Hepatic stellate cell (primary cell): Measurements from ENCODE around the gene ARHGAP12.
"Not testable (repeated sequence)": the region's sequence is repeated elsewhere in the genome, so short reads cannot be mapped to it uniquely, and the experiment has no call there.

ENCODE experiments used
- DNase-seq: peaks from one replicate; pipeline ENCODE4 v3.0.0; 2011; ENCODE audit warnings: low spot score

The ARHGAP12 gene, protein sequence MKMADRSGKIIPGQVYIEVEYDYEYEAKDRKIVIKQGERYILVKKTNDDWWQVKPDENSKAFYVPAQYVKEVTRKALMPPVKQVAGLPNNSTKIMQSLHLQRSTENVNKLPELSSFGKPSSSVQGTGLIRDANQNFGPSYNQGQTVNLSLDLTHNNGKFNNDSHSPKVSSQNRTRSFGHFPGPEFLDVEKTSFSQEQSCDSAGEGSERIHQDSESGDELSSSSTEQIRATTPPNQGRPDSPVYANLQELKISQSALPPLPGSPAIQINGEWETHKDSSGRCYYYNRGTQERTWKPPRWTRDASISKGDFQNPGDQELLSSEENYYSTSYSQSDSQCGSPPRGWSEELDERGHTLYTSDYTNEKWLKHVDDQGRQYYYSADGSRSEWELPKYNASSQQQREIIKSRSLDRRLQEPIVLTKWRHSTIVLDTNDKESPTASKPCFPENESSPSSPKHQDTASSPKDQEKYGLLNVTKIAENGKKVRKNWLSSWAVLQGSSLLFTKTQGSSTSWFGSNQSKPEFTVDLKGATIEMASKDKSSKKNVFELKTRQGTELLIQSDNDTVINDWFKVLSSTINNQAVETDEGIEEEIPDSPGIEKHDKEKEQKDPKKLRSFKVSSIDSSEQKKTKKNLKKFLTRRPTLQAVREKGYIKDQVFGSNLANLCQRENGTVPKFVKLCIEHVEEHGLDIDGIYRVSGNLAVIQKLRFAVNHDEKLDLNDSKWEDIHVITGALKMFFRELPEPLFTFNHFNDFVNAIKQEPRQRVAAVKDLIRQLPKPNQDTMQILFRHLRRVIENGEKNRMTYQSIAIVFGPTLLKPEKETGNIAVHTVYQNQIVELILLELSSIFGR

DNA sequence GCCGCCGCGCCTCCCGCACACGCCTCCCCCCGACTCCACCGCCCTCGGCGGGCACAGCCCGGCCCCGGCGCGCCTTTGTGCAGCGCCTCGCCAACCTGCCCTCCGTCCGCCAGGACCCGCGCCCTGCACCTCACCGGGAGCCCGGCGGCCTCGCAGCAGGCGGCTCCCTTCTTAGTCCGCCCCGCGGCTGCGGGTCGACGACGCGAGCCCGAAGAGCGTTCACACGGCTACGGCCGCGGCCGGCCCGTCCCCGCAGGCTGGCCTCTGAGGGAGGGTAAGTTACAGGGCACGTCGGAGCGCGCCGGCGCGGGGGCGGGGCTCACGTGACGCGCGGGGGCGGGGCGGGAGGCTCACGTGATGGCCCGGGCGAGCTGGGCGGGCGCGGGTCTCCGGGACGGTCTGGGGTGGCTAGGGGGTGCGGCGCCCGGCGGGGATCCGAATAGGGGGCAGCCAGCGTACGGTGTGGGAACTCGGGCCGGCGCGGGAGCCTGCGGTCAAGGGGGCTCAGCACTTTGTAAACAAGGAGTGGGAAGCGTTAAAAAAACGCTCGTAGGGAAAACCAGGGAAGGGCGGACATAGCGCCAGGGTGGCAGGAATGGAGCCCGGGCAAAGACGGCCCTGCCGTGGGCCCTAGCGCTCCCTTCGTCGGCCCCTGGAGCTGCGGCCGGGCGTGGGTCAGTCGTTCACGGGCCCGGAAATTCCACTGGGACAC lies at the start of gene ARHGAP12:
Gene ARHGAP12 (minus strand): TSS at position 283 of the 712 bp plus-strand sequence. CDS start 19,976 bp downstream, outside the sequence.
- DNase-seq = peak; percentile 74

DNA sequence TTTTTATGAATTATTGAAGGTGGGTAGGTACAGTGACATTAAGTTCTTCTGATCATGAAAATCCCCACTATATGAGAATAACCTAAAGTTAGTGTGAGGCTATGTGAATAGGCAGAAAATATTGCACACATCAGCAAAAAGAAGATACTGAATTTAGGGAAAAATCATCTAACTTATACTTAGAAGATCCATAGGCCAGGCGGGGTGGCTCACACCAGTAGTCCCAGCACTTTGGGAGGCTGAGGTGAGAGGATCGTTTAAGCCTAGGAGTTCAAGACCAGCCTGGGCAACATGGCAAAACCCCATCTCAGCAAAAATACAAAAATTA lies 49.5 kb upstream of the ARHGAP12 start:
- DNase-seq = no peak

DNA sequence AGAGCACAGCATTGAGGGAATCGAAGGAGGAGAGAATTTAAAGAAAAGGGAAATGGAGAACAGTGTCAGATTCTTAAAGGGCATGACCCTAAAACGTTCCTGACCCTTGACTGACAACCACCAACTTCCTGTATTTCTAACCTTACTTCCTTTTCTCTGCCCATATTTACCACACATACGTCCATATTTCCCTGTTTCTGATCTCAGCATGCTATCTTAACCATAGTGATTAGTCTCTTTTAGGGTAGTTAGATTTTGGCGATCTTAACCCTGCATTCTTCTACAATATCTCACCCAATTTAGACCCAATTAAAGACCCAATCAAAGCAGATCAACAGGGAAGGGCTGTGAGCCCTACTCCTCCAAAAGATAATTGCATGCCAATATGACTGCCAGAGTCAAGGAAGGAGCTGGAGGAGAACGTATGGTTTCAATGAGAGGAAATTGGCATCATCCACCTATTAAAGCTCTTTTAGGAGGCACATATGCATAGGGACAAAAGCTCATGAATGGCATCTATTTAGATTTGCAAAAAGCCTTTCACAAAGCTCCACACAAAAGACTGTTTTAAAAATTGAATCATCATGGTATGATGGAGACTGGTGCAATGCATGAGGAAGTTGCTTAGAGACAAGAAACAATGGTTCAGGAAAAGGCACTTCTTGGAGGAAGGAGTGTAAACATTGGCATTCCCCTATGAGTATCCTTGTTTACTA lies 49.0 kb upstream of the ARHGAP12 start:
- peak; percentile 23 for DNase-seq

DNA sequence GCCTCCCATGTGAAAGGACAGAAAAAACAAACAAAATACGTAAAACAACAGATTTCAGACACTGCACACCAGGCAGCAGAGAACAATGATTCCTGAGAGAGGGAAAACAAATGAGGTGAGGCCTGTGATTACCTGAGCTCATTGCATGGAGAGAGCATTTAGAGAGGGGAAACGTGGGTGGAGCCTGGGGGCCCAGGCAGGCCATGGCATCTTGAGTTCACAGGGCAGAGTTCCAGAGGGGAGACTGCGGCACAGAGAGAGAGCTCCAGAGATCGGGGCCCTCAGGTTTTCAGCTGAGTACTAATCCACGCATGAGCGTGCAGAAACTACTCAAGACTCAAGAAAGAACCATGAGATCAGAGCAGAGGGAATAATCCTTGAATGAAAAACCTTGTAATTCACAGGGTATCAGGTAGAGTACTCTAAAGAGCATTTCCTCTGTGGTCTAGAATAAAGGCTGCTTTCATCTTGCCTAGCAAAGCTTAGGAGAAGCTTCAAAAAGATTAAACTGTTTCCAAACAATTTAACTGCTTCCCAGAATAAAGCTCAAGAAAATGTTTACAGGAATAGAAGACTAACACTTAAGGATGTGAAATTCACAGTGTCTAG lies 46.6 kb upstream of the ARHGAP12 start:
- no peak for DNase-seq

DNA sequence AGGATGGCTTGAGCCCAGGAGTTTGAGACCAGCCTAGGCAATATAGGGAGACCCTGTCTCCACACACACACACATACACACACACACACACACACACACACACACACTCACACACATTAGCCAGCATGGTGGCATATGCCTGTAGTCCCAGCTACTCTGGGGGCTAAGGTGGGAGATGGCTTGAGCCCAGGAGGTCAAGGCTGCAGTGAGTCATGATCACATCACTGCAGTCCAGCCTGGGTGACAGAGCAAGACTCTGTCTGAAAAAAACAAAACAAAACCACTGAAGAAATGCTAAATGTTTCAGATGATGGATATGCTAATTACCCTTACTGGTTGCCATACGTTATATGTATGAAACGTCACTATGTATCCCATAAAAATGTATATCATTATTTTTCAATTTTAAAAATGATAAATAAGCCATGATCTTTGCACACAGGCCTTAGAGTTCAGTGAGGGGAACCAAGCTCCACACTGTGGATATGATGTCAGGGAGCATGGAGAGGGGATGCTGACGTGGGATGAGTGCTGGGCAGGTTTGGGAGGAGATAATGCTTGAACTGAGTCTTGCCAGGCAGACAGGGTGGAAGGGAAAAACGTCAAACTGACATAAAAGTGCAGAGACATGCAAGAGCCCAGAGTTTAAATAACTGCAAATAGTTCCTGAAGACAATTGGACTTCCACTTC lies 45.9 kb upstream of the ARHGAP12 start:
- DNase-seq = no peak

DNA sequence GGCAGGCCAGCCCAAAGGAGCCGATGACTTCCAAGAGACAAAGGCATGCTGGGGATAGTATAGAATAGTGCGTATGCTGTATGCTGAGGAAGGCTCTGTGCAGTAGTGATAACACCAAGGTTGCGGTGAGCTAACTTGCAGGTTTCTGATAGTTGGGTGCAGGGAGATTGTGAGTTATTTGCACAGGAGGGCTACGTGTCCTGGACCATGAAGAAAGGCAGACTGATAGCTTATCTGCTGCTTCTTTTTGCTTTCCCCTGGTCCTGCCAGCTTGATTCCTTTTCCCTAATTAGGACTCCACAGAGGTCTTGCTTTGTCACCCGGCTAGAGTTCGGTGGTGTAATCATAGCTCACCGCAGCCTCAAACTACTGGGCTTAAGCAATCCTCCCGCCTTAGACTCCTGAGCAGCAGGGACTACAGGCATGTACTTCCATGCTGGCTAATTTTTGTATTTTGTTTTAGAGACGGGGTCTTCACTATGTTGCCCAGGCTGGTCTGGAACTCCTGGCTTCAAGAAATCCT lies 43.9 kb upstream of the ARHGAP12 start:
- no peak for DNase-seq

DNA sequence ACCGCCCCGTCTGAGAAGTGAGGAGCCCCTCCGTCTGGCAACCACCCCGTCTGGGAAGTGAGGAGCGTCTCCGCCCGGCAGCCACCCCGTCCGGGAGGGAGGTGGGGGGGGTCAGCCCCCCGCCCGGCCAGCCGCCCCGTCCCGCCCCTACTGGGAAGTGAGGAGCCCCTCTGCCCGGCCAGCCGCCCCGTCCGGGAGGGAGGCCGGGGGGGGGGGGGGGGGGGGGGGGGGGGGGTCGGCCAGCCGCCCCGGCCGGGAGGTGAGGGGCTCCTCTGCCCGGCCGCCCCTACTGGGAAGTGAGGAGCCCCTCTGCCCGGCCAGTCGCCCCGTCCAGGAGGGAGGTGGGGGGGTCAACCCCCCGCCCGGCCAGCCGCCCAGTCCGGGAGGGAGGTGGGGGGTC lies 41.2 kb upstream of the ARHGAP12 start:
- not testable (repeated sequence) for DNase-seq

DNA sequence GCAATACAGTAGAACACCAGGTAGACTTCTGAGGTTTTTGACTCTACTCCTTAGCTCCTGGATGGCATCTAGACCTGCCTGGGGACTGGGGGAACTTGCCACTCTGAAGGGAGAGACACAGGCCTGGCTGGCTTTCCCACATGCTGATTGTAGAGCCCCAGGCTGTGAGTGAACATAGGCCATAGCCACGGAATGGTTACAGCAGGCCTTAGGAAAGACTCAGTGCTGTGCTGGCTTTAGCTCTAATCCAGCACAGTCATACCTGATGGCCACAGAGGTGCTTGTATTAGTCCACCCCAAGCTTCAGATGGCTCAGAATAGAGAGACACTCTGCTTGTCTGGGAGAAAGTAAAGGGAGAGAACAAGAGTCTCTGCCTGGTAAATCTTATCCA lies 35.0 kb upstream of the ARHGAP12 start:
- DNase-seq = no peak

DNA sequence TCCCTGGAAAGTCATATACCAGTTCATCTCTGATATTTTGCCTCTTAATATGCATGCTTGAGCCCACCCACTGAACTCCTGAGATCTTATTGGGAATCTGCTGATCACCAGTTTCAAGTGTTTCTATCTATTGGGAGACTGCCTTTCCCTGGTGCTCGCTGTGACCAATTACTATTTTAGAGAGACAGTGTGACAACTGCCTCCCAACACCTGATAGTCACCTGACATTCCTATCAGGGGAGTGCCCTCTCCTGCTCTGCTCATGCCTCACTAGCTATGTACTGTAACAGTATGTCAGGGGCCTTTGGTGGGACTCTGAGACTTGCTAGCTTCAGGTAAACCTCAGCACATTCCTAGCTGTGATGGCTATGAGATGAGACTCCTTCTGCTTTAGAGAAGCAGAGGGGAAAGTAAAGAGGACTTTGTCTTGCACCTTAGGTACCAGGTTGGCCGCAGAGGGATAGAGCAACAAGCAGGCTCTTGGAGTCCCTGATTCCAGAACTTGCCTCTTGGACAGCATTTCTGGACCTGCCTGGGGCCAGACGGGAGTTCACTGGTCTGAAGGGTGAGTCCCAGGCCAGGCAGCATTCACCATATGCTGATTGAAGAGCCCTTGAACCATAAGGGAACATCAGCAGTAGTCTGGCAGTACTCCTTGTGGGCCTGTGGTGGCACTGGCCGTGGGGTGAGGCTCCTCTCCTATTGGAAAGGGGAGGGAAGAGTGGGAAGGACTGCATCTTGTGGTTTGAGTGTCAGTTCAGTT lies 34.4 kb upstream of the ARHGAP12 start:
- DNase-seq = no peak

DNA sequence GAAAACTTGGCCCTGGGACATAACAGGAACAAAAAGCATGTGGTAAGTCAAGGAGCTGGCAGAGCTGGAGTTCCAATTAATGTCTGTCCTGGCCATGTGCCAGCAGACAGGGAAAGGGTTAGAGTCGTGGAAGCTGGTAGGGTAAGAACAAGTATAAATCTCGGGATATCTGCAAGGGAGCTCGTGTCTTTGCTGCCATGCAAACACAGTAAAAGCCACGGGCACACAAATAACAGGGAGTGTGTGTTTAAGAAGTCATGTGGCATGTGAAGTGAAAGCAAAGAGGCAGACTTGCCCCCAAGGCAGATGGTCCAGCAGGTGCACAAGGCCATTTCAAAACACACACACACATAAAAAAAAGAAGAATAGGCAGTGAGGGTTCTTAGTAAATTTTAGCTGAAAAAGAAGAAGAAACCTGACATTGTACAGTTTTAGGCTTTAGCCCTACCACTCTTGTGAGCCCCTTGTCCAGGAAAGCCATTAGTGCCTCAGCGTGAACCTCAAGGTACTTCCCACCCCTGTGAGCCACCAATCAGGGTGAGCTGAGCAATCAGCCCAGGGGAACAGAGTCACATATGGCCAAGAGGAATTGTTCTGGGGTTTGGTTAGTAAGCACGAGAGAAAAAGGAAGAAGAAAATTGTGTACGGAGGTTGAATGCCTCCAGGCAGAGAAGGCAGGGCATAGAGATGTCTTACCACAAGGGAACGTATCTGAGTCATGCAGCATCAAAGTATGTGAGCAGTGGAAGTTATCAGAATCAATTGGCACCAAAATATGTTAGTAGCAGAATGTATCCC lies 32.8 kb upstream of the ARHGAP12 start:
- no peak for DNase-seq

DNA sequence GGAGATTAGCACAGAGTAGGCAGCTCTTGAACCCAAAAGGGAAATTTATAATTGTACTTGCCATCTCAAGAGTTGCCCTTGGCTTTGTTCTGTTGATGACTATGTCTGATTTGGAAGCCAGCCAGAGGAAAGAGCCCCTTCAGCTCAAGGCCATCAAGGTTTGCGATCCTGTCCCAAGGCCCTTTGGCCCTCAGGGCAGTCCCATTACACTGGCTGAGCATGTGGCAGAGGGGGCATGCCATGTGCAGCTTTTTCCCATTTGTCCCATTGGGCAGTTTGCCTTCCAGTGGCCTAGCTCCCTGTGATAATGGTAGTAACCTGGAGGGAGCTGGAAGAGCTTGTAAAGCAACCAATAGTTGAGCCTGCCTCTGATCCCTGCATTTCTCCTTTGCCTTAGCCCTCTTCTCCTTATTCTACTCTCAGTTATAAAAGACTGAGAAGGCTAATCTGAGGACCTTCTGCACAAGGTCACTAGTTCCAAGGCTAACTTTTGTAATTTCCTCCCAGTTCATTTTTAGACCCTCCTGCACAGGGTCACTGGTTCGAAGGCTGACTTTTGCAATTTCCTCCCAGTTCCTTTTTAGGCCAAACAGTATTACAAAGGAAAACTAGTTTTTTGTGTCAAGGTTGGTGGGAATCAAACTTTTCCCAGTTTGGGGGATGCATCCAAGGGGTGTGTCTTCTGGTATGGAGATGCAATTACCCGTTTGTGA lies 31.0 kb upstream of the ARHGAP12 start:
- DNase-seq = no peak

DNA sequence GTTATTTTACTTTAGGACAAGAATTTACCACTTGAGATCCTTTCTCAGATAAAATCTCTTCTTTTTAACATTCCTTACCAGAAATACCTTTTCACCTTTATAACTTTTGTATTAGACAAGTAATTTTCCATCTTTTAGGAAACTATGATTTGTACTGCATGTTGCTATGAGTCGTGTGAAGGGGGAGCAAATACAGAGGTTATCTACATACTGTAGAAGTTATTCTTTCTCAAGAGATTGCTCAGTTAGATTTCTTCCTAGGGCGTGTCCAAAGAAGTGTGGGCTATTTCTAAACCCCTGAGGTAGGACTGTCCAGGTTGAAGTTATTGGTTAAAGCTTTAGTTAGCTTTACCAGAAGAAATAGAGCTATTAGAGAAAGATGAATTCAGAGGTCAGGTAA lies 30.2 kb upstream of the ARHGAP12 start:
- no peak for DNase-seq

DNA sequence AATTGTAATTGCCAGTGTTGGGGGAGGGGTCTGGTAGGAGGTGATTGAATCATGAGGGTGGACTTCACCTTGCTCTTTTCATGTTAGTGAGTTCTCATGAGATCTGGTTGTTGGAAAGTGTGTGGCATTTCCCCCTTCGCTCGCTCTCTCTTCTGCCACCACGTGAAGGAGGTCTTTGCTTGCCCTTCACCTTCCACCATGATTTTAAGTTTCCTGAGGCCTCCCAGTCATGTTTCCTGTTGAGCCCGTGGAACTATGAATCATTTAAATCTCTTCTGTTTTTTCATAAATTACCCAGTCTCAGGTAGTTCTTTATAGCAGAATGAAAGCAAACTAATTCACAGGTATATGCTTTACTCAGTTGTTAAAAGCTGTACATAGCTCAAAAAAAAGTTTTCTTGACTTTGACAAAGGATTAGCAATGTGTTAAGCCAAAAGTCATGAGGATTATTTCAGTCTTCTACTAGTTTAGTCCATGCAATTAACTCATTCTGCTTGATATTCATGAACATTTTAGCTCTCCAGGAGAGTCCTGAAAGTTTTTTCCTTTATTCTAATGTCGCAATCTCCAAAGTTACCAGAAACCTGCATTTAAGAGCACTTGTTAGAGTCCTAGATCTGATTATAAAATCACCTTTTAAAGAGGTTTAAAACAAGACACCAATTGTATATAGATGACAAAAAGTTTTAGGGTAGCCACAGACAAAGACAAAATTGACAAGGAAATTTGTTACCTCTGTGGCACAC lies 27.7 kb upstream of the ARHGAP12 start:
- DNase-seq = no peak

DNA sequence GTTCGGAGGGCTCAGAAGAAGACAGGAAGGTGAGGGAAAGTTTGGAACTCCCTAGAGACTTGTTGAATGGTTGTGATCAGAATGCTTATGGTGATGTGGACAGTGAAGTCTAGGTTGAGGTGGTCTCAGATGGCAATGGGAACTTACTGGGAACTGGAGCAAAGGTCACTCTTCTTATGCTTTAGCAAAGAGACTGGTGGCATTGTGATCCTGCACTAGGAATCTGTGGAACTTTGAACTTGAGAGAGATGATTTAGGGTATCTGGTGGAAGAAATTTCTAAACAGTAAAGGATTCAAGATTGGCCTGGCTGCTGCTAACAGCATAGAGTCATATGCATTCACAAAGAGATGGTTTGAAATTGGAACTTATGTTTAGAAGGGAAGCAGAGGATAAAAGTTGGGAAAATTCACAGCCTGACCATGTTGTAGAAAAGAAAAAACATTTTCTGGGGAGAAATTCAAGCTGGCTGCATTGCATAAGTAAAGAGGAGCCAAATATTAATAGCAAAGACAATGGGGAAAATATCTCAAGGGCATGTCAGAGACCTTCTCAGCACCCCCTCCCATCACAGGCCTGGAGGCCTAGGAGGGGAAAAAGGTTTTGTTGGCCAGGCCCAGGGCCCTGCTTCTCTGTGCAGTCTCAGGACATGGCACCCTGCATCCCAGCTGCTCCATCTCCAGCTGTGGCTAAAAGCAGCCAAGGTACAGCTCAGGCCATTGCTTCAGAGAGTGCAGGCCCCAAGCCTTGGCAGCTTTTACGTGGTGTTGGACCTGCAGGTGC lies 26.0 kb upstream of the ARHGAP12 start:
- DNase-seq = no peak

DNA sequence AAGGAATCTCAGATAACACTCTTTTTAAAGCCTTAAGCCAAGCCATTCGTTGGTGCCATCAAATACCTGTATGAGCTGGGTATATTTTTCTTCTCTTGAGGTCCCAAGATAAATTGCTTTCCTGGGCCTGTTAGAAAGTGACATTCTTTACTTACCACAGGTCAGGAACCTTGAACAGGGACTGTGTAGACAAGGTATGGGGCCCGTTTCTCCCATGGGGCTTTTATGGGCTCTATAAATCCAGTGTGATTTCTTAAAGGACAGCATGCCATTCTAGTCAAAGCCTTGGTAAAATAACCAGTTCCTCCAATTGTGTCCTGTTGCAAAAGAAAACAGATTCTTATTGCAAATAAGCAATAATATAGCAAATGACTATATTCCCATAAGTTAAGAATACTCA lies 24.8 kb upstream of the ARHGAP12 start:
- DNase-seq = no peak

DNA sequence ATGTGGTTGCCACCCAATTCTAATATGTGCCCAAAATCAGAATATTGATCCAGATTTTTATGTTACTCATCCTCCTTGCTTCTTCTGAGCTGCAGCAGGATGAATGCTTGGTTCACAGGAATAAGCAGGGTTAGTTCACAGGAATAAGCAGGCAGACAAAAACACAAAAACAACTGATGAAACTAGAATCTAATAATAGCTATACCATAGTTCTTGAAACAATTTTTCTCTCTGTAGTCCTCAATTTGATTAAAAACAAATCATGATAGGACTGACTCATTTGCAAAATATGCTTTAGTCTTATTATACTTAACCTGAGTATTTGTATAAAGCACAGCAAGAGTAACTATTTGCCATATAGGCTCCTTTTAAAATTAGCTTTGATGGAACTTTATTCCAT lies 24.4 kb upstream of the ARHGAP12 start:
- DNase-seq = no peak

DNA sequence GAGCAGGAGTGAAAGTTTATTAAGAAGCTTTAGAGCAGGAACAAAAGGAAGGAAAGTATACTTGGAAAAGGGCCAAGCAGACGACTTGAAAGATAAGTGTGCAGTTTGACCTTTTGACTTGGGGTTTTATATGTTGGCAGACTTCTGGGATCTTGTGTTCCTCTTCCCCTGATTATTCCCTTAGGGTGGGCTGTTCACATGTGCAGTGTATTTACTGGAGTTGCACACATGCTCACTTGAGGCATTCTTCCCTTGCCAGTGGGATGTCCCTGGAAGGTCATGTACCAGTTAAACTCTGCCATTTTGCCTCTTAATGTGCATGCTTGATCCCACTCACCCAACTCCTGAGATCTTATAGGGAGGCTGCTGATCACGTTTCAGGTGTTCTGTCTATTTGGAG lies 23.4 kb upstream of the ARHGAP12 start:
- no peak for DNase-seq
